GM12878 (cell line): Measurements from ENCODE around the gene FOS. TPM values are rescaled to one million over a fixed set of nuclear protein-coding genes. Genes with fewer than 3 reads are reported as not detected.

Source experiments
- ATAC-seq: fragments of 200-7000 bp; cut with Tn5 transposase; 3 replicates; pipeline ENCODE4 v1.9.1; 2020; ENCODE audit warnings: mild to moderate bottlenecking, moderate library complexity
- BruUV-seq: library from RNA; stranded (reverse); fragments of 400-500 nt; replicated peaks from 2 replicates; lab custom pipeline; 2021; lab: Mats Ljungman, UMichigan
- CTCF ChIA-PET: fragments of 300-600 bp; sonication (Branson Sonifier 250); formaldehyde crosslinking; extraction: SDS; loops from one replicate; lab custom pipeline; 2021; ENCODE audit warnings: inconsistent platforms; lab: Yijun Ruan, JAX
- POLR2A ChIA-PET: fragments of 350-600 bp; formaldehyde crosslinking; extraction: SDS; loops from one replicate; lab custom pipeline; 2021; ENCODE audit warnings: inconsistent platforms; lab: Charles Lee
- RAD21 ChIA-PET: fragments of 300-600 bp; sonication (Branson Sonifier 250); formaldehyde crosslinking; loops from one replicate; lab custom pipeline; 2023; ENCODE audit warnings: antibody characterized with exemption; ENCODE audit not compliant: unreplicated experiment; lab: Charles Lee
- SMC1A ChIA-PET: fragments of 300-600 bp; sonication (Branson Sonifier 250); formaldehyde crosslinking; loops from one replicate; lab custom pipeline; 2023; ENCODE audit not compliant: unreplicated experiment, uncharacterized antibody; lab: Charles Lee
- DNase-seq: peaks from one replicate; pipeline ENCODE4 v3.0.0-alpha.2; 2011; ENCODE audit warnings: low read depth, low spot score
- FAIRE-seq: peaks from 3 replicates; lab custom pipeline; 2011; peaks lifted over from hg19 to GRCh38; lab: Jason Lieb, UNC
- H2AFZ ChIP-seq: 2 replicates; pipeline ENCODE4 v1.6.0; 2011; ENCODE audit warnings: low read depth, low read length, control low read depth; ENCODE audit not compliant: control insufficient read depth
- H3K27ac ChIP-seq: 2 replicates; pipeline ENCODE4 v1.5.1; 2011; ENCODE audit warnings: control low read depth; ENCODE audit not compliant: control insufficient read depth, insufficient read depth
- H3K27me3 ChIP-seq, 2 experiments: replicated peaks in 1 of 2; 2 replicates each; pipeline versions ENCODE4 v1.6.0 to v1.6.1; 2011; ENCODE audit warnings: low read length in 1 of 2; ENCODE audit not compliant: control insufficient read depth in 2 of 2, insufficient read depth in 2 of 2
- H3K36me3 ChIP-seq, 2 experiments: 2 replicates each; pipeline ENCODE4 v1.5.1; 2011; ENCODE audit warnings: low read length in 1 of 2; ENCODE audit not compliant: control insufficient read depth in 2 of 2, insufficient read depth in 2 of 2
- H3K4me1 ChIP-seq: 2 replicates; pipeline ENCODE4 v1.6.1; 2011; ENCODE audit warnings: mild to moderate bottlenecking, low read length, moderate library complexity, mixed read lengths; ENCODE audit not compliant: control insufficient read depth, insufficient read depth
- H3K4me2 ChIP-seq: 2 replicates; pipeline ENCODE4 v1.6.0; 2011; ENCODE audit warnings: control low read depth; ENCODE audit not compliant: control insufficient read depth, insufficient read depth
- H3K4me3 ChIP-seq: fragments of 200-600 bp; sonication (generic); 2 replicates; pipeline ENCODE4 v1.5.1; 2016
- H3K79me2 ChIP-seq: 2 replicates; pipeline ENCODE4 v1.6.0; 2011; ENCODE audit warnings: low read length; ENCODE audit not compliant: control insufficient read depth, insufficient read depth
- H3K9ac ChIP-seq: 2 replicates; pipeline ENCODE4 v1.8.0; 2011; ENCODE audit warnings: low read length, control low read depth, mixed read lengths; ENCODE audit not compliant: control insufficient read depth, insufficient read depth
- H3K9me3 ChIP-seq: replicated peaks from 3 replicates; pipeline ENCODE4 v1.5.1; 2011; ENCODE audit warnings: mild to moderate bottlenecking, low read length; ENCODE audit not compliant: control insufficient read depth, insufficient read depth
- H4K20me1 ChIP-seq: 2 replicates; pipeline ENCODE4 v1.6.0; 2011; ENCODE audit not compliant: control insufficient read depth, insufficient read depth
- DPF2 ChIP-seq: fragments of 450-650 bp; IDR thresholded peaks from 2 replicates; pipeline ENCODE4 v1.6.1; 2017; ENCODE audit warnings: mild to moderate bottlenecking
- EED ChIP-seq: sonication (generic); IDR thresholded peaks from 2 replicates; pipeline ENCODE4 v1.6.1; 2016; ENCODE audit warnings: antibody characterized with exemption, low read depth
- IRF4 ChIP-seq: IDR thresholded peaks from 2 replicates; pipeline ENCODE4 v1.6.1; 2011; ENCODE audit warnings: low read depth, low read length
- KLF5 ChIP-seq: fragments of 450-650 bp; IDR thresholded peaks from 2 replicates; pipeline ENCODE4 v1.6.1; 2014; ENCODE audit warnings: mild to moderate bottlenecking; ENCODE audit not compliant: partially characterized antibody
- WGBS: methylation state at CpG from one replicate; pipeline ENCODE4 v1.1.6; 2016; ENCODE audit warnings: low lambda C conversion rate; ENCODE audit not compliant: insufficient replicate concordance, insufficient coverage; ENCODE audit errors: missing lambda C conversion rate; 5-methylcytosine and 5-hydroxymethylcytosine counted together
- in situ Hi-C: fragments of 300-500 bp; cut with MboI; formaldehyde crosslinking; loops from 9 replicates; pipeline ENCODE4 v1.14.3; 2018; ENCODE audit warnings: mixed read lengths
- intact Hi-C: fragments of 100-400 bp; cut with micrococcal nuclease; formaldehyde crosslinking; loops from one replicate; pipeline ENCODE4 v1.14.2; 2022; ENCODE audit not compliant: unreplicated experiment
- polyA plus RNA-seq, 11 experiments: library from polyadenylated mRNA; depleted of rRNA in 4 of 11; unstranded in 6 of 11; stranded (reverse) in 5 of 11; fragments of >200 nt; fragmentation: Nextera tagmentation in 4 of 11; fragmentation: Illumina TruSeq in 1 of 11; extraction: Ambion mirVana in 4 of 11; extraction: Trizol in 1 of 11; gene quantifications; 1 replicate in 1 of 11; 2 replicates in 10 of 11; pipeline versions ENCODE4 v1.2.1 to v1.2.3, GENCODE V29; 2011 to 2016; ENCODE audit warnings: inconsistent platforms in 2 of 11, missing spikeins in 2 of 11, low read depth in 1 of 11
- total RNA-seq, 4 experiments: library from RNA; depleted of rRNA in 3 of 4; stranded (reverse); fragments of >200 nt in 3 of 4; fragmentation: Illumina TruSeq in 1 of 4; extraction: Trizol in 1 of 4; gene quantifications; 2 replicates each; pipeline versions ENCODE4 v1.2.1 to v1.2.3, GENCODE V29; 2013 to 2021
- TF ChIP-seq, protein P1 (sequence below): IDR thresholded peaks from 2 replicates; pipeline ENCODE4 v1.6.1; 2012; ENCODE audit warnings: low read depth, low read length, improper control_type of control experiment
- TF ChIP-seq, protein P2 (sequence below): IDR thresholded peaks from 2 replicates; pipeline ENCODE4 v1.6.1; 2012; ENCODE audit warnings: improper control_type of control experiment, low read depth, low read length; ENCODE audit not compliant: insufficient replicate concordance
- TF ChIP-seq, protein P3 (sequence below): IDR thresholded peaks from 2 replicates; pipeline ENCODE4 v1.6.1; 2011; ENCODE audit warnings: mild to moderate bottlenecking, low read depth, low read length, moderate library complexity; ENCODE audit not compliant: insufficient replicate concordance

Gene FOS
- total and polyA plus RNA-seq, 10 of the 15 experiments (the other 5 are each of a cell fraction or from before 2014, with no cell fraction given) = 0.02 to 0.95 (median 0.38) TPM

DNA sequence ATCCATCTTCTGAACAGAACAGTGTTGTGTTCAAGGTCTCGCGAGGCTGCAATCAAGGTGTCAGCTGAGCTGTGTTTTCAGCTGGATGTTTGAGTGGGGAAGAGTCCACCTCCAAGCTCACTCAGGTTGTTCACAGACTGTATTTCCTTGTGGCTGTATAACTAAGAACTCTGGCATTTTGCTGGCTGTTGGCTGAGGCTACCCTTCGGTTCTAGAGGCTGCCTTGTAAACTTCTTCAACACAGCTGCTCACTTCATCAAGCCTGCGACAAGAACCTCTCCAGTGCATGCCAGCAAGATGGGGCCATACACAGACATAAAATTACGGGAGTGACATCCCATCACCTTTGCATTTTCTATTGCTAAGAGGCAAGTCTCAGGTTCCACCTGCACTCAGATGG, 12.7 kb downstream of the FOS start:
- no peaks in the 10 kb centered on the region; a peak in 1 of 4 replicates for H3K27me3 ChIP-seq
- no peak for FAIRE-seq
- H3K4me3 ChIP-seq = no peak overlapping the region
- CTCF ChIA-PET = interaction anchor here (1.3 to 1.6 kb wide), 3 partner anchors 10 to 156 kb away, joined by 3 read pairs; no protein-coding TSS in a partner anchor
- no peak for DNase-seq
- no peak overlapping the region for H3K9ac ChIP-seq
- POLR2A ChIA-PET = no interaction called here
- no peaks in the 10 kb centered on the region for H3K36me3 ChIP-seq
- ATAC-seq = no peak
- intact Hi-C loops (loop anchor here (10.0 kb wide), 2 partner anchors 67 to 427 kb away; no protein-coding TSS in a partner anchor), in situ Hi-C loops (no loop called here)
- H3K9me3 ChIP-seq = no peaks in the 10 kb centered on the region
- H3K79me2 ChIP-seq = no peaks in the 10 kb centered on the region
- no TSS peak for BruUV-seq
- H3K27ac ChIP-seq = no peak overlapping the region
- 53% methylated on average over 5 of the region's 5 CpGs for WGBS
- TF ChIP-seq, protein P1, sequence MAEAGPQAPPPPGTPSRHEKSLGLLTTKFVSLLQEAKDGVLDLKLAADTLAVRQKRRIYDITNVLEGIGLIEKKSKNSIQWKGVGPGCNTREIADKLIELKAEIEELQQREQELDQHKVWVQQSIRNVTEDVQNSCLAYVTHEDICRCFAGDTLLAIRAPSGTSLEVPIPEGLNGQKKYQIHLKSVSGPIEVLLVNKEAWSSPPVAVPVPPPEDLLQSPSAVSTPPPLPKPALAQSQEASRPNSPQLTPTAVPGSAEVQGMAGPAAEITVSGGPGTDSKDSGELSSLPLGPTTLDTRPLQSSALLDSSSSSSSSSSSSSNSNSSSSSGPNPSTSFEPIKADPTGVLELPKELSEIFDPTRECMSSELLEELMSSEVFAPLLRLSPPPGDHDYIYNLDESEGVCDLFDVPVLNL = no peak
- TF ChIP-seq, protein P2, sequence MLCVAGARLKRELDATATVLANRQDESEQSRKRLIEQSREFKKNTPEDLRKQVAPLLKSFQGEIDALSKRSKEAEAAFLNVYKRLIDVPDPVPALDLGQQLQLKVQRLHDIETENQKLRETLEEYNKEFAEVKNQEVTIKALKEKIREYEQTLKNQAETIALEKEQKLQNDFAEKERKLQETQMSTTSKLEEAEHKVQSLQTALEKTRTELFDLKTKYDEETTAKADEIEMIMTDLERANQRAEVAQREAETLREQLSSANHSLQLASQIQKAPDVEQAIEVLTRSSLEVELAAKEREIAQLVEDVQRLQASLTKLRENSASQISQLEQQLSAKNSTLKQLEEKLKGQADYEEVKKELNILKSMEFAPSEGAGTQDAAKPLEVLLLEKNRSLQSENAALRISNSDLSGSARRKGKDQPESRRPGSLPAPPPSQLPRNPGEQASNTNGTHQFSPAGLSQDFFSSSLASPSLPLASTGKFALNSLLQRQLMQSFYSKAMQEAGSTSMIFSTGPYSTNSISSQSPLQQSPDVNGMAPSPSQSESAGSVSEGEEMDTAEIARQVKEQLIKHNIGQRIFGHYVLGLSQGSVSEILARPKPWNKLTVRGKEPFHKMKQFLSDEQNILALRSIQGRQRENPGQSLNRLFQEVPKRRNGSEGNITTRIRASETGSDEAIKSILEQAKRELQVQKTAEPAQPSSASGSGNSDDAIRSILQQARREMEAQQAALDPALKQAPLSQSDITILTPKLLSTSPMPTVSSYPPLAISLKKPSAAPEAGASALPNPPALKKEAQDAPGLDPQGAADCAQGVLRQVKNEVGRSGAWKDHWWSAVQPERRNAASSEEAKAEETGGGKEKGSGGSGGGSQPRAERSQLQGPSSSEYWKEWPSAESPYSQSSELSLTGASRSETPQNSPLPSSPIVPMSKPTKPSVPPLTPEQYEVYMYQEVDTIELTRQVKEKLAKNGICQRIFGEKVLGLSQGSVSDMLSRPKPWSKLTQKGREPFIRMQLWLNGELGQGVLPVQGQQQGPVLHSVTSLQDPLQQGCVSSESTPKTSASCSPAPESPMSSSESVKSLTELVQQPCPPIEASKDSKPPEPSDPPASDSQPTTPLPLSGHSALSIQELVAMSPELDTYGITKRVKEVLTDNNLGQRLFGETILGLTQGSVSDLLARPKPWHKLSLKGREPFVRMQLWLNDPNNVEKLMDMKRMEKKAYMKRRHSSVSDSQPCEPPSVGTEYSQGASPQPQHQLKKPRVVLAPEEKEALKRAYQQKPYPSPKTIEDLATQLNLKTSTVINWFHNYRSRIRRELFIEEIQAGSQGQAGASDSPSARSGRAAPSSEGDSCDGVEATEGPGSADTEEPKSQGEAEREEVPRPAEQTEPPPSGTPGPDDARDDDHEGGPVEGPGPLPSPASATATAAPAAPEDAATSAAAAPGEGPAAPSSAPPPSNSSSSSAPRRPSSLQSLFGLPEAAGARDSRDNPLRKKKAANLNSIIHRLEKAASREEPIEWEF = no peak
- TF ChIP-seq KLF5 = no peak
- TF ChIP-seq, protein P3, sequence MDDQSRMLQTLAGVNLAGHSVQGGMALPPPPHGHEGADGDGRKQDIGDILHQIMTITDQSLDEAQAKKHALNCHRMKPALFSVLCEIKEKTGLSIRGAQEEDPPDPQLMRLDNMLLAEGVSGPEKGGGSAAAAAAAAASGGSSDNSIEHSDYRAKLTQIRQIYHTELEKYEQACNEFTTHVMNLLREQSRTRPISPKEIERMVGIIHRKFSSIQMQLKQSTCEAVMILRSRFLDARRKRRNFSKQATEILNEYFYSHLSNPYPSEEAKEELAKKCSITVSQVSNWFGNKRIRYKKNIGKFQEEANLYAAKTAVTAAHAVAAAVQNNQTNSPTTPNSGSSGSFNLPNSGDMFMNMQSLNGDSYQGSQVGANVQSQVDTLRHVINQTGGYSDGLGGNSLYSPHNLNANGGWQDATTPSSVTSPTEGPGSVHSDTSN = no peak
- TF ChIP-seq EED = no peak
- TF ChIP-seq IRF4 = no peak
- no peak for TF ChIP-seq DPF2
- SMC1A ChIA-PET = interaction anchor here (0.9 to 1.3 kb wide), 3 partner anchors 9 to 160 kb away, joined by 3 to 4 read pairs (median 4); no protein-coding TSS in a partner anchor
- no peak overlapping the region for H3K4me2 ChIP-seq
- RAD21 ChIA-PET = no interaction called here
- peaks cover 16% of the 10 kb centered on the region for H3K4me1 ChIP-seq
- no peak overlapping the region for H2AFZ ChIP-seq
- H4K20me1 ChIP-seq = no peaks in the 10 kb centered on the region
